Astrocyte (in vitro differentiated cells and primary cell): ENCODE data around the gene ZBTB38. TPM values are rescaled to one million over a fixed set of nuclear protein-coding genes. Genes with fewer than 3 reads are reported as not detected.

ENCODE experiments used
- DNase-seq: peaks from one replicate; pipeline ENCODE4 v3.0.0-alpha.2; 2010; ENCODE audit warnings: low read depth
- FAIRE-seq: peaks from 2 replicates; lab custom pipeline; 2011; peaks lifted over from hg19 to GRCh38; lab: Jason Lieb, UNC
- H2AFZ ChIP-seq: 2 replicates; pipeline ENCODE4 v1.6.0; 2012; ENCODE audit warnings: low read depth, low read length, inconsistent platforms
- H3K27ac ChIP-seq: 2 replicates; pipeline ENCODE4 v1.5.1; 2011; ENCODE audit warnings: low read depth, low read length, inconsistent platforms
- H3K27me3 ChIP-seq: 2 replicates; pipeline ENCODE4 v1.6.0; 2011; ENCODE audit warnings: low read length, inconsistent platforms; ENCODE audit not compliant: insufficient read depth
- H3K36me3 ChIP-seq: 2 replicates; pipeline ENCODE4 v1.5.1; 2011; ENCODE audit warnings: low read length, inconsistent platforms; ENCODE audit not compliant: insufficient read depth
- H3K4me1 ChIP-seq: 2 replicates; pipeline ENCODE4 v1.5.1; 2011; ENCODE audit warnings: low read length, inconsistent platforms; ENCODE audit not compliant: insufficient read depth
- H3K4me2 ChIP-seq: 2 replicates; pipeline ENCODE4 v1.6.0; 2012; ENCODE audit warnings: low read length, inconsistent platforms
- H3K4me3 ChIP-seq: 2 replicates; pipeline ENCODE4 v1.5.1; 2011; ENCODE audit warnings: low read depth, mild to moderate bottlenecking, low read length, inconsistent platforms; ENCODE audit not compliant: insufficient read depth
- H3K79me2 ChIP-seq: 2 replicates; pipeline ENCODE4 v1.6.0; 2012; ENCODE audit warnings: mild to moderate bottlenecking, low read length, inconsistent platforms; ENCODE audit not compliant: insufficient read depth
- H3K9ac ChIP-seq: 2 replicates; pipeline ENCODE4 v1.6.0; 2012; ENCODE audit warnings: mild to moderate bottlenecking, low read length, inconsistent platforms
- H3K9me3 ChIP-seq: 2 replicates; pipeline ENCODE4 v1.5.1; 2012; ENCODE audit warnings: low read depth, mild to moderate bottlenecking, low read length, inconsistent platforms; ENCODE audit not compliant: insufficient read depth
- H4K20me1 ChIP-seq: 2 replicates; pipeline ENCODE4 v1.6.0; 2012; ENCODE audit warnings: low read length, inconsistent platforms; ENCODE audit not compliant: insufficient read depth
- H3K27ac Mint-ChIP-seq: one replicate; pipeline ENCODE4 v1.8.0; 2021; ENCODE audit warnings: mild to moderate bottlenecking, mixed read lengths; ENCODE audit not compliant: unreplicated experiment
- H3K27me3 Mint-ChIP-seq: one replicate; pipeline ENCODE4 v1.8.0; 2021; ENCODE audit warnings: low read depth, mixed read lengths; ENCODE audit not compliant: unreplicated experiment
- H3K36me3 Mint-ChIP-seq: one replicate; pipeline ENCODE4 v1.8.0; 2021; ENCODE audit warnings: low read depth, mixed read lengths; ENCODE audit not compliant: unreplicated experiment
- H3K4me1 Mint-ChIP-seq: one replicate; pipeline ENCODE4 v1.8.0; 2021; ENCODE audit warnings: low read depth, mixed read lengths; ENCODE audit not compliant: unreplicated experiment
- H3K4me3 Mint-ChIP-seq: one replicate; pipeline ENCODE4 v1.8.0; 2021; ENCODE audit warnings: mild to moderate bottlenecking, moderate library complexity, mixed read lengths; ENCODE audit not compliant: unreplicated experiment
- H3K9me3 Mint-ChIP-seq: one replicate; pipeline ENCODE4 v1.8.0; 2021; ENCODE audit warnings: mild to moderate bottlenecking, mixed read lengths; ENCODE audit not compliant: unreplicated experiment
- EZH2 ChIP-seq: IDR thresholded peaks from 2 replicates; pipeline ENCODE4 v1.6.1; 2012; ENCODE audit warnings: mild to moderate bottlenecking, low read length, inconsistent platforms; ENCODE audit not compliant: insufficient read depth
- total RNA-seq: library from RNA; stranded (reverse); gene quantifications from 2 replicates; pipeline ENCODE4 v1.2.1, GENCODE V29; 2021
- TF ChIP-seq, protein P1 (sequence below): IDR thresholded peaks from 2 replicates; pipeline ENCODE4 v1.5.1; 2011; ENCODE audit warnings: low read depth, mild to moderate bottlenecking, inconsistent platforms, low read length, moderate library complexity; ENCODE audit not compliant: insufficient read depth

ZBTB38 gene
- total RNA-seq, 1 donor from 2014 or later: 57.6 TPM

GRCh38 chr3:141384575-141384974 is 16.3 kb downstream of the ZBTB38 start:
- no peaks in the 10 kb centered on the region for H3K27me3 ChIP-seq
- peak overlapping the region; percentile 59 for H3K27ac ChIP-seq
- H2AFZ ChIP-seq: no peak overlapping the region
- no peaks in the 10 kb centered on the region for H3K9me3 ChIP-seq
- FAIRE-seq (no peak), DNase-seq (no peak)
- peaks cover 20% of the 10 kb centered on the region for H3K79me2 ChIP-seq
- Mint-ChIP-seq H3K4me3 (no peak overlapping the region), H3K9me3 (no peaks in the 10 kb centered on the region), H3K27ac (no peak overlapping the region), H3K4me1 (peaks cover 11% of the 10 kb centered on the region), H3K27me3 (no peaks in the 10 kb centered on the region), H3K36me3 (peaks cover 20% of the 10 kb centered on the region)
- H3K9ac ChIP-seq: peak overlapping the region; percentile 53
- peaks cover 47% of the 10 kb centered on the region for H3K36me3 ChIP-seq
- H3K4me1 ChIP-seq: peaks cover 23% of the 10 kb centered on the region
- H3K4me3 ChIP-seq: no peak overlapping the region
- peak overlapping the region; percentile 73 for H3K4me2 ChIP-seq
- no peak for TF ChIP-seq EZH2
- TF ChIP-seq, protein P1, sequence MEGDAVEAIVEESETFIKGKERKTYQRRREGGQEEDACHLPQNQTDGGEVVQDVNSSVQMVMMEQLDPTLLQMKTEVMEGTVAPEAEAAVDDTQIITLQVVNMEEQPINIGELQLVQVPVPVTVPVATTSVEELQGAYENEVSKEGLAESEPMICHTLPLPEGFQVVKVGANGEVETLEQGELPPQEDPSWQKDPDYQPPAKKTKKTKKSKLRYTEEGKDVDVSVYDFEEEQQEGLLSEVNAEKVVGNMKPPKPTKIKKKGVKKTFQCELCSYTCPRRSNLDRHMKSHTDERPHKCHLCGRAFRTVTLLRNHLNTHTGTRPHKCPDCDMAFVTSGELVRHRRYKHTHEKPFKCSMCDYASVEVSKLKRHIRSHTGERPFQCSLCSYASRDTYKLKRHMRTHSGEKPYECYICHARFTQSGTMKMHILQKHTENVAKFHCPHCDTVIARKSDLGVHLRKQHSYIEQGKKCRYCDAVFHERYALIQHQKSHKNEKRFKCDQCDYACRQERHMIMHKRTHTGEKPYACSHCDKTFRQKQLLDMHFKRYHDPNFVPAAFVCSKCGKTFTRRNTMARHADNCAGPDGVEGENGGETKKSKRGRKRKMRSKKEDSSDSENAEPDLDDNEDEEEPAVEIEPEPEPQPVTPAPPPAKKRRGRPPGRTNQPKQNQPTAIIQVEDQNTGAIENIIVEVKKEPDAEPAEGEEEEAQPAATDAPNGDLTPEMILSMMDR: no peak
- no peaks in the 10 kb centered on the region for H4K20me1 ChIP-seq

GRCh38 chr3:141385406-141386125 is 17.3 kb downstream of the ZBTB38 start:
- TF ChIP-seq EZH2: no peak
- TF ChIP-seq, protein P1: no peak
- DNase-seq (no peak), FAIRE-seq (no peak)
- no peak overlapping the region for H3K4me2 ChIP-seq
- H3K27me3 ChIP-seq: no peaks in the 10 kb centered on the region
- H3K27ac Mint-ChIP-seq: no peak overlapping the region
- no peak overlapping the region for H3K4me3 ChIP-seq
- no peaks in the 10 kb centered on the region for H3K9me3 Mint-ChIP-seq
- peaks cover 15% of the 10 kb centered on the region for H3K36me3 Mint-ChIP-seq
- H3K79me2 ChIP-seq: peaks cover 19% of the 10 kb centered on the region
- peak overlapping the region; percentile 10 for H3K9ac ChIP-seq
- peaks cover 40% of the 10 kb centered on the region for H3K36me3 ChIP-seq
- no peaks in the 10 kb centered on the region for H3K9me3 ChIP-seq
- no peaks in the 10 kb centered on the region for H4K20me1 ChIP-seq
- peaks cover 11% of the 10 kb centered on the region for H3K4me1 Mint-ChIP-seq
- H2AFZ ChIP-seq: no peak overlapping the region
- H3K4me3 Mint-ChIP-seq: no peak overlapping the region
- H3K27ac ChIP-seq: no peak overlapping the region
- H3K4me1 ChIP-seq: peaks cover 25% of the 10 kb centered on the region
- no peaks in the 10 kb centered on the region for H3K27me3 Mint-ChIP-seq

- Mint-ChIP-seq H3K4me3 (no peak overlapping the region), H3K27me3 (no peaks in the 10 kb centered on the region), H3K27ac (no peak overlapping the region), H3K36me3 (peaks cover 14% of the 10 kb centered on the region), H3K9me3 (no peaks in the 10 kb centered on the region), H3K4me1 (peaks cover 11% of the 10 kb centered on the region)
- Histone ChIP-seq H3K36me3 (peaks cover 35% of the 10 kb centered on the region), H3K4me1 (peaks cover 25% of the 10 kb centered on the region), H2AFZ (no peak overlapping the region), H3K9ac (peak overlapping the region; percentile 10), H3K9me3 (no peaks in the 10 kb centered on the region), H3K79me2 (peaks cover 19% of the 10 kb centered on the region), H3K27ac (no peak overlapping the region), H3K4me2 (no peak overlapping the region), H4K20me1 (no peaks in the 10 kb centered on the region), H3K27me3 (no peaks in the 10 kb centered on the region), H3K4me3 (no peak overlapping the region)
- DNase-seq: no peak
- FAIRE-seq: no peak
- TF ChIP-seq EZH2: no peak
- TF ChIP-seq, protein P1: no peak
Observed at GRCh38 chr3:141386126-141386488, 17.8 kb downstream of the ZBTB38 start.
